Panc1 (cell line): ENCODE data around the gene WFIKKN2. TPM values are rescaled to one million over a fixed set of nuclear protein-coding genes. Genes with fewer than 3 reads are reported as not detected.

ENCODE experiments used
- ATAC-seq: fragments of 200-7000 bp; cut with Tn5 transposase; 2 replicates; pipeline ENCODE4 v1.9.1; 2020; ENCODE audit warnings: mild to moderate bottlenecking, moderate library complexity
- BruUV-seq: library from RNA; stranded (reverse); fragments of 400-500 nt; replicated peaks from 2 replicates; lab custom pipeline; 2021; lab: Mats Ljungman, UMichigan
- CTCF ChIA-PET: fragments of 300-600 bp; sonication (Branson Sonifier 250); formaldehyde crosslinking; loops from one replicate; lab custom pipeline; 2022; ENCODE audit warnings: antibody characterized with exemption; lab: Charles Lee
- POLR2A ChIA-PET: fragments of 300-600 bp; sonication (Branson Sonifier 250); formaldehyde crosslinking; loops from one replicate; lab custom pipeline; 2022; ENCODE audit warnings: antibody characterized with exemption; lab: Charles Lee
- DNase-seq: peaks from one replicate; pipeline ENCODE4 v3.0.0-alpha.2; 2010; ENCODE audit warnings: low read depth, low spot score
- H3K27ac ChIP-seq: 2 replicates; pipeline ENCODE4 v1.5.1; 2011; ENCODE audit warnings: mild to moderate bottlenecking, low read length, inconsistent platforms
- H3K27me3 ChIP-seq: fragments of 200-500 bp; sonication (Bioruptor generic); 2 replicates; pipeline ENCODE4 v1.6.0; 2014; ENCODE audit warnings: low read length, inconsistent platforms; ENCODE audit not compliant: control insufficient read depth, insufficient read depth
- H3K36me3 ChIP-seq: fragments of 200-500 bp; sonication (Bioruptor generic); 2 replicates; pipeline ENCODE4 v1.5.1; 2014; ENCODE audit warnings: inconsistent platforms, mild to moderate bottlenecking, low read length, moderate library complexity; ENCODE audit not compliant: control insufficient read depth, insufficient read depth
- H3K4me1 ChIP-seq: 2 replicates; pipeline ENCODE4 v1.5.1; 2011; ENCODE audit warnings: inconsistent platforms, mild to moderate bottlenecking, low read length, moderate library complexity; ENCODE audit not compliant: control insufficient read depth, insufficient read depth
- H3K4me3 ChIP-seq, 2 experiments: 2 replicates each; pipeline ENCODE4 v1.5.1; 2011 to 2012; ENCODE audit warnings: low read depth in 2 of 2, low read length in 2 of 2, mild to moderate bottlenecking in 2 of 2, inconsistent platforms in 1 of 2, moderate library complexity in 1 of 2
- H3K9me3 ChIP-seq: fragments of 200-500 bp; sonication (Bioruptor generic); 2 replicates; pipeline ENCODE4 v1.5.1; 2014; ENCODE audit warnings: low read depth, mild to moderate bottlenecking, inconsistent platforms, low read length, moderate library complexity; ENCODE audit not compliant: control insufficient read depth, insufficient read depth
- CTCF ChIP-seq: fragments of 450-650 bp; IDR thresholded peaks from 2 replicates; pipeline ENCODE4 v1.5.1; 2017; ENCODE audit warnings: mild to moderate bottlenecking
- POLR2AphosphoS5 ChIP-seq: IDR thresholded peaks from 2 replicates; pipeline ENCODE4 v1.6.1; 2012; ENCODE audit warnings: mild to moderate bottlenecking, low read depth, low read length, moderate library complexity
- SIN3A ChIP-seq: IDR thresholded peaks from 2 replicates; pipeline ENCODE4 v1.6.1; 2012; ENCODE audit warnings: low read depth, mild to moderate bottlenecking, low read length, moderate library complexity, borderline replicate concordance; ENCODE audit not compliant: insufficient read depth
- TCF7L2 ChIP-seq: IDR thresholded peaks from 2 replicates; pipeline ENCODE4 v1.6.1; 2011; ENCODE audit warnings: mild to moderate bottlenecking, low read depth, low read length, inconsistent platforms
- in situ Hi-C: cut with HindIII; loops from 2 replicates; pipeline ENCODE4 v1.10.0; 2016; ENCODE audit warnings: low sequenced_read_pairs, low pct_unique_long_range_greater_than_20kb
- intact Hi-C: fragments of 100-400 bp; cut with micrococcal nuclease; formaldehyde crosslinking; loops from one replicate; pipeline ENCODE4 v1.10.0; 2022; ENCODE audit not compliant: unreplicated experiment
- total RNA-seq: library from RNA; stranded (reverse); gene quantifications from one replicate; pipeline ENCODE4 v1.2.1, GENCODE V29; 2021; ENCODE audit not compliant: unreplicated experiment
- TF ChIP-seq, protein P1 (sequence below), 2 experiments: IDR thresholded peaks; 2 replicates each; pipeline ENCODE4 v1.6.1; 2011 to 2012; ENCODE audit warnings: low read depth in 2 of 2, control low read depth in 1 of 2, low read length in 1 of 2, mild to moderate bottlenecking in 1 of 2, moderate library complexity in 1 of 2; ENCODE audit not compliant: insufficient read depth in 1 of 2

The WFIKKN2 gene
- total RNA-seq, 1 experiment from 2014 or later: 0.05 TPM

DNA sequence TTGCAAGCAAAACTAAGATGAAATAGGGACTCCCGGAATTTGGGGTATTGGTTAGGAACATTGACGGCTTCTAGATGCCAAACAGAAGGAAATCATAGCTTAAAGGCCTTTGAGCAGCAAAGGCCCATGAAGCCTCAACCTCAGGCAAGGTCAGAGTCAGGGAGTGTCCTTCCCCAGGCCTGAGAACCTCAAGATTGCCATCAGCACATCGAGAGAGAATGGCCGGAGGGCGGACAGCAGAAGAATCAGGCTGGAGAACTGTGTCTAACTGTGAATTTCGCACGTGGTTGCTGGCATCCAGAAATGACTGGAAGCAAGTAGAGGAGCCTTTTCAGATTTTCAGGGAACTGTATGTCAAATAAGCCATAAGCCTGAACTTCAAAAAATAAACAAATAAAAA is 43.3 kb upstream of the WFIKKN2 start:
- Histone ChIP-seq H3K27ac (no peak overlapping the region), H3K27me3 (no peaks in the 10 kb centered on the region), H3K9me3 (no peaks in the 10 kb centered on the region), H3K36me3 (no peaks in the 10 kb centered on the region), H3K4me1 (no peaks in the 10 kb centered on the region), H3K4me3 (no peak overlapping the region)
- intact Hi-C loops (no loop called here), in situ Hi-C loops (no loop called here)
- CTCF ChIA-PET: no interaction called here
- no peak for DNase-seq
- TF ChIP-seq, protein P1, sequence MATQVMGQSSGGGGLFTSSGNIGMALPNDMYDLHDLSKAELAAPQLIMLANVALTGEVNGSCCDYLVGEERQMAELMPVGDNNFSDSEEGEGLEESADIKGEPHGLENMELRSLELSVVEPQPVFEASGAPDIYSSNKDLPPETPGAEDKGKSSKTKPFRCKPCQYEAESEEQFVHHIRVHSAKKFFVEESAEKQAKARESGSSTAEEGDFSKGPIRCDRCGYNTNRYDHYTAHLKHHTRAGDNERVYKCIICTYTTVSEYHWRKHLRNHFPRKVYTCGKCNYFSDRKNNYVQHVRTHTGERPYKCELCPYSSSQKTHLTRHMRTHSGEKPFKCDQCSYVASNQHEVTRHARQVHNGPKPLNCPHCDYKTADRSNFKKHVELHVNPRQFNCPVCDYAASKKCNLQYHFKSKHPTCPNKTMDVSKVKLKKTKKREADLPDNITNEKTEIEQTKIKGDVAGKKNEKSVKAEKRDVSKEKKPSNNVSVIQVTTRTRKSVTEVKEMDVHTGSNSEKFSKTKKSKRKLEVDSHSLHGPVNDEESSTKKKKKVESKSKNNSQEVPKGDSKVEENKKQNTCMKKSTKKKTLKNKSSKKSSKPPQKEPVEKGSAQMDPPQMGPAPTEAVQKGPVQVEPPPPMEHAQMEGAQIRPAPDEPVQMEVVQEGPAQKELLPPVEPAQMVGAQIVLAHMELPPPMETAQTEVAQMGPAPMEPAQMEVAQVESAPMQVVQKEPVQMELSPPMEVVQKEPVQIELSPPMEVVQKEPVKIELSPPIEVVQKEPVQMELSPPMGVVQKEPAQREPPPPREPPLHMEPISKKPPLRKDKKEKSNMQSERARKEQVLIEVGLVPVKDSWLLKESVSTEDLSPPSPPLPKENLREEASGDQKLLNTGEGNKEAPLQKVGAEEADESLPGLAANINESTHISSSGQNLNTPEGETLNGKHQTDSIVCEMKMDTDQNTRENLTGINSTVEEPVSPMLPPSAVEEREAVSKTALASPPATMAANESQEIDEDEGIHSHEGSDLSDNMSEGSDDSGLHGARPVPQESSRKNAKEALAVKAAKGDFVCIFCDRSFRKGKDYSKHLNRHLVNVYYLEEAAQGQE (IDR thresholded peaks at IDR 0.05; ENCODE audit: insufficient read depth in 1 of 2, low read depth in 2 of 2, low read length in 1 of 2): no peak
- TF ChIP-seq CTCF (no peak), POLR2AphosphoS5 (no peak), SIN3A (no peak), TCF7L2 (no peak)
- POLR2A ChIA-PET: no interaction called here
- no TSS peak for BruUV-seq
- no peak for ATAC-seq

- H3K9me3 ChIP-seq: no peaks in the 10 kb centered on the region
- no peak overlapping the region for H3K4me3 ChIP-seq
- no peak overlapping the region for H3K27ac ChIP-seq
- H3K4me1 ChIP-seq: no peaks in the 10 kb centered on the region
- TF ChIP-seq, protein P1 (IDR thresholded peaks at IDR 0.05; ENCODE audit: insufficient read depth in 1 of 2, low read depth in 2 of 2, low read length in 1 of 2): no peak
- TF ChIP-seq CTCF: no peak
- no peak for TF ChIP-seq SIN3A
- TF ChIP-seq TCF7L2: no peak
- no peak for TF ChIP-seq POLR2AphosphoS5
- ChIA-PET POLR2A (no interaction called here), CTCF (no interaction called here)
- intact Hi-C loops (no loop called here), in situ Hi-C loops (no loop called here)
- BruUV-seq: no TSS peak
- DNase-seq: no peak
- no peaks in the 10 kb centered on the region for H3K36me3 ChIP-seq
- 0 out of 2 replicates have a peak, but pooled peaks have one; percentile 33 for ATAC-seq
- H3K27me3 ChIP-seq: no peaks in the 10 kb centered on the region
Measured at GRCh38 chr17:50793007-50793406, 42.4 kb upstream of the WFIKKN2 start.
